HUES64 (cell line): ENCODE data around the gene SMR3B.

Experiments
- H3K27ac ChIP-seq: 2 replicates; pipeline ENCODE4 v1.7.0; 2013; ENCODE audit warnings: low read depth, low read length, inconsistent platforms
- H3K27me3 ChIP-seq: 2 replicates; pipeline ENCODE4 v1.6.1; 2013; ENCODE audit warnings: mild to moderate bottlenecking, low read length; ENCODE audit not compliant: insufficient read depth
- H3K36me3 ChIP-seq: 2 replicates; pipeline ENCODE4 v1.6.1; 2013; ENCODE audit warnings: mild to moderate bottlenecking, low read length; ENCODE audit not compliant: insufficient read depth
- H3K4me1 ChIP-seq: 2 replicates; pipeline ENCODE4 v1.6.1; 2013; ENCODE audit warnings: mild to moderate bottlenecking, low read length, moderate library complexity; ENCODE audit not compliant: insufficient read depth
- H3K4me3 ChIP-seq: 2 replicates; pipeline ENCODE4 v1.5.1; 2013; ENCODE audit warnings: mild to moderate bottlenecking, low read length, moderate library complexity
- H3K9ac ChIP-seq: 2 replicates; pipeline ENCODE4 v1.6.1; 2013; ENCODE audit warnings: mild to moderate bottlenecking, low read depth, low read length
- H3K9me3 ChIP-seq: 2 replicates; pipeline ENCODE4 v1.6.1; 2013; ENCODE audit warnings: low read depth, low read length; ENCODE audit not compliant: insufficient read depth
- WGBS: fragments of 150-250, 120-280 bp; methylation state at CpG from one replicate; pipeline ENCODE4 v1.1.7; 2013; ENCODE audit warnings: missing lambda C conversion rate; 5-methylcytosine and 5-hydroxymethylcytosine counted together

The SMR3B gene

DNA sequence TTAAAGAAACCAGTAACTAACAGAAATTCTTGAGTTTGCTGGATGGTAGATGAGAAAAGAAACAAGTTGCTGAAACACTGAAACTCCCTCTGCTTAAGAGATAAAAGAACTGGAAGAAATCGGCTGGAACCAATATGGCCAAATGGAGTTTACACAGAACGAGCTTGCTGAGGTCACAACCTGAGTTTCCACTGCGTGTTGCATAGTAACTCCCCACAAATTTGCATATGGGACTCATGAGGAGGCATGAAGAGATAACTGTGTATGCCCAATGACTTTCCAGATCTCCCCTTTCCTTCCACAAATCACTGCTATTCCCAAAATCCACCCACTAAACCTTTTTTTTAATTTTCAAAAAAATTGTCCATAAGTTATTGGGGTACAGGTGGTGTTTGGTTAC, 10.2 kb upstream of the SMR3B start:
- WGBS: 87% methylated on average over 3 of the region's 3 CpGs
- no peak overlapping the region for H3K9ac ChIP-seq

DNA sequence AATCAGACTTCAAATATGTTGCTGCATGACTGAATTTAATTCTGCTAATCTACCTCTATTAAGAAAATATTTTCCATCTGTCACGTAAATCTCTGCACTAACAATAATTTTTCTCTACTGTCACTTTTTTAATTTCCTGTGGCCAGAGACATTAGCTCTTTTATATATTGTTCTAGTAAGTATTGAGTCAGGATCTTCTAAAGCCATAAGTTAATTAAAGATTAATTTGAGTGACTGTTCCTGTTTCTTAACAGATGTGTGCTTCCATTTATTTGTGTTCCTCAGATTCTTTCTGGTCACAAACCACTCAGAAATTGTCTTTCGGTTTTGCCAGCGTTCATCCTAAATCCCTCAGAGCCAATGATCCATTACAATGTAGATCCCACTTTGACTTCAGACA, 2.4 kb upstream of the SMR3B start:
- no peaks in the 10 kb centered on the region for H3K27me3 ChIP-seq
- no peaks in the 10 kb centered on the region for H3K9me3 ChIP-seq
- WGBS: 81% methylated on average over 3 of the region's 3 CpGs
- no peaks in the 10 kb centered on the region for H3K36me3 ChIP-seq
- H3K27ac ChIP-seq: no peak overlapping the region
- H3K4me1 ChIP-seq: no peaks in the 10 kb centered on the region
- H3K4me3 ChIP-seq: no peak overlapping the region
- H3K9ac ChIP-seq: no peak overlapping the region

More for the DNA sequence above, 10.2 kb upstream of the SMR3B start:
- no peak overlapping the region for H3K4me3 ChIP-seq
- H3K27ac ChIP-seq: no peak overlapping the region
- H3K9me3 ChIP-seq: no peaks in the 10 kb centered on the region
- H3K4me1 ChIP-seq: no peaks in the 10 kb centered on the region
- H3K36me3 ChIP-seq: no peaks in the 10 kb centered on the region
- no peaks in the 10 kb centered on the region for H3K27me3 ChIP-seq

DNA sequence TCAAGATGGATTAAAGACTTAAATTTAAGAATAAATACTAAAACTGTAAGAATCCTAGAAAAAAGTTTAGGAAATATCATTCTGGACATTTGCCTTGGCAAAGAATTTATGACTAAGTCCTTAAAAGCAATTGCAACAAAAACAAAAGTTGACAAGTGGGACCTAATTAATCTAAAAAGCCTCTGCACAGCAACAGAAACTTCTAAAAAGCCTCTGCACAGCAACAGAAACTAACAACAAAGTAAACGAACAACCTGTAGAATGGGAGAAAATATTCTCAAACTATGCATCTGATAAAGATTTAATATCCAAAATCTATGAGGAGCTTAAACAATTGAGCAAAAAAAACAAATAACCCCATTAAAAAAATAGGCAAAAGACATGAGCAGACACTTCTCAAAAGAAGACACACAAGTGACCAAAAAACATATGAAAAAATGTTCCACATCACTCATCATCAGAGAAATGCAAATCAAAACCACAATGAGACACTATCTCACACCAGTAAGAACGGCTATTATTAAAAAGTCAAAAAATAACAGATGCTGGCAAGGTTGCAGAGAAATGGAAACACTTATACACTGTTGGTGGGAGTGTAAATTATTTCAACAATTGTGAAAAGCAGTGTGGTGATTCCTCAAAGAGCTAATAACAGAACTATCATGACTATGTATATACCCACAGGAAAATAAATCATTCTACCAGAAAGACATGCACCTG, 9.3 kb downstream of the SMR3B start:
- H3K9ac ChIP-seq: no peak overlapping the region
- no peaks in the 10 kb centered on the region for H3K4me1 ChIP-seq
- H3K27me3 ChIP-seq: no peaks in the 10 kb centered on the region
- H3K27ac ChIP-seq: no peak overlapping the region
- H3K4me3 ChIP-seq: no peak overlapping the region
- H3K36me3 ChIP-seq: no peaks in the 10 kb centered on the region
- WGBS: 100% methylated on average over 1 of the region's 2 CpGs
- H3K9me3 ChIP-seq: no peaks in the 10 kb centered on the region

DNA sequence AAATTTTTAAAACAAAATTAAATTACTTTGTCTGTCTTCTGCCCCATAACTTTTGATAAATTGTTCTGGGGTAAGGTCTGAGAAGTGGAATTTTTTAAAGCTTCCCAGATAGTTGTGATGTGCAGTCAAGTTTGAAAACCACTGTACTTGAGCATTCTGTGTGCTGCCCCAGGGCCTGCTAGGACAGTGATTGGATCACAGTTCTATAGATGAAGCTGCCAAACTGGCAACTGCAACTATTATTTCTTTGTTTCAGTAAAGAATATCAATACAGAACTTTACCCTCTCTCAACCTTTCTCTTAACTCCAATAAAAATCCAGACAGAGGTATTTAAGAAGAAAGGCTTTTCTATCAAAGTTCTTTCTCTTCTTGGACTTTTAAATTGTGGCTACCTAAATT, 14.6 kb downstream of the SMR3B start, which contains the start of gene OPRPN:
Gene OPRPN, plus strand, starts transcription at position 361 of the 400 bp plus-strand sequence. CDS start 1,346 bp downstream, outside the sequence.
- Histone ChIP-seq H3K9ac (no peak within 1 kb of the TSS), H3K27ac (no peak within 1 kb of the TSS), H3K4me3 (no peak within 1 kb of the TSS), H3K27me3 (no peaks in the 10 kb centered on the region), H3K36me3 (no peaks in the 10 kb centered on the region), H3K9me3 (no peaks in the 10 kb centered on the region), H3K4me1 (no peaks in the 10 kb centered on the region)

DNA sequence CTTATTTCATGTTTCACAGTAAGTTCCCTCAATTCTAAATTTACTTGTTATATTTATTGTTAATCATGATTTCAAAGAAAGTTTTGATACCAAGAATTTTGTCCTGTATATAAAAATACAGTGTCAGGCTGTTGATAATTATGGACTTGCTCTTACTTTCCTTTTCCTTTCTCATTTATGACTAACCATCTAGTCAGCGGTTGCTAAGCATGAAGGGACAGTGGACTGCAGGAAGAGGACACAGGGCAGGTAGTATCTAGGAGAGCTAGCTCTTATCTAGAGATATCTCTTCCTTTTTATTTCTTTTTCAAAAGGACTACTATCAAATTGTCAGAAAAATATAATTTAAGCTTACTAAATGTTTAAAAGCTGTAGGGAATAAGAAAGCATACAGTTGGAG, 16.4 kb downstream of the SMR3B start:
- H3K36me3 ChIP-seq: no peaks in the 10 kb centered on the region
- H3K27me3 ChIP-seq: no peaks in the 10 kb centered on the region
- H3K27ac ChIP-seq: no peak overlapping the region
- no CpG with 5 or more reads among the region's 1 CpG for WGBS
- H3K4me1 ChIP-seq: no peaks in the 10 kb centered on the region
- no peak overlapping the region for H3K4me3 ChIP-seq
- H3K9ac ChIP-seq: no peak overlapping the region
- no peaks in the 10 kb centered on the region for H3K9me3 ChIP-seq

DNA sequence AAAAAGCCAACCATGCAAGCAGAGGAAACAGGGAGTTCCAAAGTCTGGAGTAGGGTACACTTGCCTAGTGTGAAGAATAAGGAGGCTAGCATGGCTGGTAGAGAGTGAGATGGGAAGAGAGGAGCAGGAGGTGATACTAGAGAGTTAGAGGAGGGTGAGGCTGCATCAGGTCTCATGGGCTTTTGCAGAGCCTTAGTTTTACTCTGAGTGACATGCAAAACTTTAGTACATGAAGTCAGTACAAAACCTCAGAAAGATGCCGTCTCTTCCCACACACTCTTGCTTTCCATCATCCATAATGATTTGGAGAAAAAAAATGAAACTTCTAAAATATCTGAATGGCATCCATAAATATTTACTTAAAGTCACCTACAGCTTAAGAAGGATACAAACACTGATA, 19.8 kb downstream of the SMR3B start:
- WGBS: no CpG with 5 or more reads among the region's 1 CpG
- no peak overlapping the region for H3K27ac ChIP-seq

DNA sequence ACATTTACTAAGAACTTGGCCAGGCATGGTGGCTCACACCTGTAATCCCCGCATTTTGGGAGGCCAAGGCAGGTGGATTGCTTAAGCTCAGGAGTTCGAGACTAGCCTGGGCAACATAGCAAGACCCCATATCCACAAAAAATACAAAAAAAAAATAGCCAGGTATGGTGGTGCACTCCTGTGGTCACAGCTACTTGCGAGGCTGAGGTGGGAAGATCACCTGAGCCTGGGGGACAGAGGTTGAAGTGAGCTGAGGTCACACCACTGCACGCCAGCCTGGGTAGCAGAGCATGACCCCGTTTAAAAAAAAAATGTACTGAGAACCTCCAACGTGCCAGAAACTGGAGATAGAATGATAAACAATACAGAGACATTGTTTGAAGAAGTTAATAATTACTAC, 22.8 kb downstream of the SMR3B start:
- no peak overlapping the region for H3K27ac ChIP-seq
- H3K4me3 ChIP-seq: no peak overlapping the region
- H3K9me3 ChIP-seq: no peaks in the 10 kb centered on the region
- H3K9ac ChIP-seq: no peak overlapping the region
- no peaks in the 10 kb centered on the region for H3K36me3 ChIP-seq
- H3K27me3 ChIP-seq: no peaks in the 10 kb centered on the region
- H3K4me1 ChIP-seq: no peaks in the 10 kb centered on the region
- WGBS: 91% methylated on average over 5 of the region's 6 CpGs

More for the DNA sequence above, 19.8 kb downstream of the SMR3B start:
- H3K4me3 ChIP-seq: no peak overlapping the region
- H3K9ac ChIP-seq: no peak overlapping the region
- no peaks in the 10 kb centered on the region for H3K4me1 ChIP-seq
- H3K27me3 ChIP-seq: no peaks in the 10 kb centered on the region
- no peaks in the 10 kb centered on the region for H3K36me3 ChIP-seq
- H3K9me3 ChIP-seq: no peaks in the 10 kb centered on the region

DNA sequence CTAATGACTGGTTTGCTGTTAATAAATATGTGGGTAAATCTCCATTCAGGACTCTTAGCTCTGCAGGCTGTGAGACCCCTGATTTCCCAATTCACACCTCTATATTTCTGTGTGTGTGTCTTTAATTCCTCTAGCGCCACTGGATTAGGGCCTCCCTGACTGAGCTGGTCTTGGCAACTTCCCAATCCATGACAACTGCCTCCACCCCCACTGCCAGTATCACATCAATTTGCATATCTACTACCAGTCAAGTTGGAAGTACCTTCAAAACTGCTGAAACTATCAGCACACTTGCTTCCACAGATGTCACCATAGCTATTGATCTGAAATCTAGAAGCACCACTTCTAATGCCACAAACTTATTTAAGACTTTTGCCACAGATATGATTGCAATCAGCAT, 42.4 kb downstream of the SMR3B start:
- 81% methylated on average over 1 of the region's 1 CpG for WGBS
- Histone ChIP-seq H3K4me1 (no peaks in the 10 kb centered on the region), H3K9ac (no peak overlapping the region), H3K27ac (no peak overlapping the region), H3K27me3 (no peaks in the 10 kb centered on the region), H3K4me3 (no peak overlapping the region), H3K9me3 (peaks cover 4% of the 10 kb centered on the region; the same call in 1 of the 2 replicates), H3K36me3 (no peaks in the 10 kb centered on the region)

DNA sequence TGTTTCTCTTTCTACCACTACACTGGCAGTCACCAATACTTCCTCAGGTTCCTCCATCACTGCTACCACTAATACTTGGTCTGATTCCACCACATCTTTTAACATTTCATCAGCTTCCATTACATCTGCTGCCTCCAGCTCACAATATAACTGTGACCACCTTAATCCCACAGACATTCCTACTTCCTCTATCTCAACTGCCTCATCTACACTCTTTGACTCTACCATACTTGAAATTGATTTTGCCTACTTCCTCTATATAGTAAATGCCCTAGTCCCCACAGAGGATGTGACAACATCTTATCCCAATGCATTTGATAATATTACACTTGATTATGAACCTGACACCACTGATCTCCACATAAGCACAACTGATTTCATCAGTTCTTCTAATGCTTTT, 43.9 kb downstream of the SMR3B start:
- Histone ChIP-seq H3K4me3 (no peak overlapping the region), H3K27me3 (no peaks in the 10 kb centered on the region), H3K36me3 (no peaks in the 10 kb centered on the region), H3K9me3 (peaks cover 4% of the 10 kb centered on the region; the same call in 1 of the 2 replicates), H3K27ac (no peak overlapping the region), H3K4me1 (no peaks in the 10 kb centered on the region), H3K9ac (no peak overlapping the region)

DNA sequence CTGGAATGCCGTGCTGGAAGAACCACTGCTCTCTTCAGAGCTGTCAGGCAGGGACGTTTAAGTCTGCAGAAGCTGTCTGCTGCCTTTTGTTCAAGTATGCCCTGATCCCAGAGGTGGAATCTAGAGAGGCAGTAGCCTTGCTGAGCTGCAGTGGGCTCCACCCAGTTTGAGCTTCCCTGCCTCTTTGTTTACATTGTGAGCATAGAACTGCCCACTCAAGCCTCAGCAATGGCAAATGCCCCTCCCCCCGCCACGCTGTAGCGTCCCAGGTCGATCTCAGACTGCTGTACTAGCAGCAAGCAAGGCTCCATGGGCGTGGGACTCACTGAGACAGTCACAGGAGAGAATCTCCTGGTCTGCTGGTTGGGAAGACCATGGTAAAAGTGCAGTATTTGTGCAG, 54.3 kb downstream of the SMR3B start:
- Histone ChIP-seq H3K27me3 (no peaks in the 10 kb centered on the region), H3K27ac (no peak overlapping the region), H3K36me3 (no peaks in the 10 kb centered on the region), H3K9me3 (no peaks in the 10 kb centered on the region), H3K9ac (no peak overlapping the region), H3K4me3 (no peak overlapping the region), H3K4me1 (peaks cover 7% of the 10 kb centered on the region)
- 46% methylated on average over 7 of the region's 7 CpGs for WGBS
